CD14-positive monocyte (primary cell): Measurements from ENCODE around the gene PHOX2B. TPM values are rescaled to one million over a fixed set of nuclear protein-coding genes. Genes with fewer than 3 reads are reported as not detected.

Source experiments
- DNase-seq, 3 donors: peaks; one replicate each; pipeline ENCODE4 v3.0.0-alpha.2; 2011 to 2022
- H2AFZ ChIP-seq: 2 replicates; pipeline ENCODE4 v1.6.0; 2012; ENCODE audit warnings: mild to moderate bottlenecking, low read depth, low read length, inconsistent platforms; ENCODE audit not compliant: insufficient read depth, poor library complexity, severe bottlenecking
- H3K27ac ChIP-seq, 2 donors: 1 replicate in 1 of 2; 2 replicates in 1 of 2; pipeline ENCODE4 v1.5.1; 2012 to 2013; ENCODE audit warnings: low read length in 2 of 2, control low read depth in 1 of 2, inconsistent platforms in 1 of 2, low read depth in 1 of 2, mild to moderate bottlenecking in 1 of 2
- H3K27me3 ChIP-seq, 2 donors: one replicate each; pipeline versions ENCODE4 v1.6.0 to v1.6.1; 2011 to 2013; ENCODE audit warnings: low read length in 2 of 2; ENCODE audit not compliant: control insufficient read depth in 2 of 2, insufficient read depth in 2 of 2
- H3K36me3 ChIP-seq, 2 donors: replicated peaks in 1 of 2; 1 replicate in 1 of 2; 2 replicates in 1 of 2; pipeline versions ENCODE4 v1.5.1 to v1.6.1; 2012 to 2013; ENCODE audit warnings: low read length in 2 of 2, control low read depth in 1 of 2, inconsistent platforms in 1 of 2, mild to moderate bottlenecking in 1 of 2; ENCODE audit not compliant: insufficient read depth in 2 of 2, control insufficient read depth in 1 of 2
- H3K4me1 ChIP-seq, 2 donors: 1 replicate in 1 of 2; 2 replicates in 1 of 2; pipeline versions ENCODE4 v1.5.1 to v1.6.1; 2012 to 2013; ENCODE audit warnings: low read length in 2 of 2, control low read depth in 1 of 2, inconsistent platforms in 1 of 2, mild to moderate bottlenecking in 1 of 2, moderate library complexity in 1 of 2; ENCODE audit not compliant: insufficient read depth in 2 of 2, control insufficient read depth in 1 of 2
- H3K4me2 ChIP-seq: replicated peaks from 2 replicates; pipeline ENCODE3; 2012; ENCODE audit warnings: low read length, moderate library complexity, mild to moderate bottlenecking; ENCODE audit not compliant: poor library complexity, severe bottlenecking; ENCODE audit errors: extremely low read depth
- H3K4me3 ChIP-seq, 3 experiments: fragments of 200-600 bp in 1 of 3; sonication (generic) in 1 of 3; replicated peaks in 1 of 3; 1 replicate in 2 of 3; 2 replicates in 1 of 3; pipeline ENCODE4 v1.5.1; 2011 to 2013; ENCODE audit warnings: low read length in 3 of 3, mild to moderate bottlenecking in 3 of 3, control low read depth in 2 of 3, low read depth in 2 of 3, inconsistent platforms in 1 of 3, moderate library complexity in 1 of 3
- H3K79me2 ChIP-seq: 2 replicates; pipeline ENCODE4 v1.6.0; 2012; ENCODE audit warnings: mild to moderate bottlenecking, control low read depth, inconsistent platforms, low read length, moderate library complexity; ENCODE audit not compliant: insufficient read depth
- H3K9ac ChIP-seq: 2 replicates; pipeline ENCODE4 v1.6.0; 2017; ENCODE audit warnings: low read length, mild to moderate bottlenecking; ENCODE audit not compliant: insufficient read depth, poor library complexity, severe bottlenecking
- H3K9me3 ChIP-seq, 2 donors: replicated peaks in 1 of 2; 1 replicate in 1 of 2; 2 replicates in 1 of 2; pipeline versions ENCODE4 v1.5.1 to v1.6.1; 2012 to 2013; ENCODE audit warnings: low read length in 2 of 2, control low read depth in 1 of 2; ENCODE audit not compliant: control insufficient read depth in 1 of 2, insufficient read depth in 1 of 2
- H4K20me1 ChIP-seq: 2 replicates; pipeline ENCODE4 v1.6.0; 2012; ENCODE audit warnings: mild to moderate bottlenecking, low read length, control low read depth, moderate library complexity; ENCODE audit not compliant: insufficient read depth
- H3K27ac Mint-ChIP-seq, 7 donors: one replicate each; pipeline ENCODE4 v1.8.0; 2020; ENCODE audit warnings: mild to moderate bottlenecking in 7 of 7, mixed read lengths in 7 of 7, moderate library complexity in 6 of 7, inconsistent platforms in 2 of 7
- H3K27me3 Mint-ChIP-seq, 3 donors: one replicate each; pipeline ENCODE4 v1.8.0; 2021 to 2022; ENCODE audit warnings: low read depth in 3 of 3, mild to moderate bottlenecking in 3 of 3, mixed read lengths in 3 of 3, moderate library complexity in 3 of 3, inconsistent platforms in 1 of 3
- H3K36me3 Mint-ChIP-seq, 2 donors: one replicate each; pipeline ENCODE4 v1.8.0; 2020; ENCODE audit warnings: mixed read lengths in 2 of 2, inconsistent platforms in 1 of 2, mild to moderate bottlenecking in 1 of 2
- H3K4me1 Mint-ChIP-seq: one replicate; pipeline ENCODE4 v1.8.0; 2020; ENCODE audit warnings: mild to moderate bottlenecking, mixed read lengths
- H3K4me3 Mint-ChIP-seq, 2 donors: one replicate each; pipeline ENCODE4 v1.8.0; 2020; ENCODE audit warnings: mild to moderate bottlenecking in 2 of 2, mixed read lengths in 2 of 2, moderate library complexity in 1 of 2
- H3K9me3 Mint-ChIP-seq, 7 donors: one replicate each; pipeline ENCODE4 v1.8.0; 2020 to 2022; ENCODE audit warnings: mixed read lengths in 7 of 7, mild to moderate bottlenecking in 6 of 7, moderate library complexity in 6 of 7, inconsistent platforms in 2 of 7
- WGBS: methylation state at CpG from one replicate; pipeline ENCODE4 v1.1.5; 2013; ENCODE audit warnings: missing lambda C conversion rate; ENCODE audit not compliant: insufficient coverage; 5-methylcytosine and 5-hydroxymethylcytosine counted together
- intact Hi-C, 2 donors: fragments of 100-400 bp; cut with micrococcal nuclease; formaldehyde crosslinking; loops; one replicate each; pipeline versions ENCODE4 v1.15.0 to v1.15.1; 2023
- polyA plus RNA-seq, 3 donors: library from polyadenylated mRNA; depleted of rRNA in 1 of 3; unstranded in 2 of 3; stranded (reverse) in 1 of 3; fragments of 300-500 nt in 2 of 3; fragments of >200 nt in 1 of 3; fragmentation: Illumina TruSeq in 2 of 3; gene quantifications; 1 replicate in 2 of 3; 2 replicates in 1 of 3; pipeline ENCODE4 v1.2.3, GENCODE V29; 2012 to 2021
- TF ChIP-seq, protein P1 (sequence below): fragments of 200-600 bp; IDR thresholded peaks from one replicate; pipeline ENCODE4 v1.8.0; 2022; ENCODE audit warnings: antibody characterized with exemption, mild to moderate bottlenecking

The PHOX2B gene
- polyA plus RNA-seq, 3 donors: not detected

DNA sequence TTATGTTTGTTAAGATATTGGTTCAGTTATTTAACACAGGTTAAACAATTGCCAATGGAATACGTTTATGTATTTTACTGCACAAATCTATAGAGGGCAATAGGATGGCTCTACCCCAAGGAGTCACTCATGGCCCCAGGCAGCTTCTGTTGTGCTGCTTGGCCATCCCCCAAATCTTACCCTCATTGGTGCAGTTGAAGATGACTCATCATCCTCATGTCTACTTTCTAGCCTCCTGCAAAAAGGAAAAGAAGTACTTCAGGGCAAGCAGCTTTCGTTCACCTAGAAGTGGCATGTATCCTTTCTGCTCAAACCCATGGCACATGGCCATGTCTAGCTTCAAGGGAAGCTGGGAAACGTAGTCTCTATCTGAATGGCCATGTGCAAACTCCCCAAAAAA is 14.2 kb downstream of the PHOX2B start:
- Mint-ChIP-seq H3K4me1 (no peaks in the 10 kb centered on the region), H3K27me3 (peaks cover 3 to 29% (median 12%) of the 10 kb centered on the region in 3 donors), H3K27ac (no peak overlapping the region), H3K36me3 (no peaks in the 10 kb centered on the region), H3K4me3 (no peak overlapping the region), H3K9me3 (peaks cover 0 to 4% (median 2%) of the 10 kb centered on the region in 7 donors)
- H3K9ac ChIP-seq: no peak overlapping the region
- H3K4me1 ChIP-seq: no peaks in the 10 kb centered on the region
- H3K79me2 ChIP-seq: no peaks in the 10 kb centered on the region
- no peak for DNase-seq
- TF ChIP-seq, protein P1, sequence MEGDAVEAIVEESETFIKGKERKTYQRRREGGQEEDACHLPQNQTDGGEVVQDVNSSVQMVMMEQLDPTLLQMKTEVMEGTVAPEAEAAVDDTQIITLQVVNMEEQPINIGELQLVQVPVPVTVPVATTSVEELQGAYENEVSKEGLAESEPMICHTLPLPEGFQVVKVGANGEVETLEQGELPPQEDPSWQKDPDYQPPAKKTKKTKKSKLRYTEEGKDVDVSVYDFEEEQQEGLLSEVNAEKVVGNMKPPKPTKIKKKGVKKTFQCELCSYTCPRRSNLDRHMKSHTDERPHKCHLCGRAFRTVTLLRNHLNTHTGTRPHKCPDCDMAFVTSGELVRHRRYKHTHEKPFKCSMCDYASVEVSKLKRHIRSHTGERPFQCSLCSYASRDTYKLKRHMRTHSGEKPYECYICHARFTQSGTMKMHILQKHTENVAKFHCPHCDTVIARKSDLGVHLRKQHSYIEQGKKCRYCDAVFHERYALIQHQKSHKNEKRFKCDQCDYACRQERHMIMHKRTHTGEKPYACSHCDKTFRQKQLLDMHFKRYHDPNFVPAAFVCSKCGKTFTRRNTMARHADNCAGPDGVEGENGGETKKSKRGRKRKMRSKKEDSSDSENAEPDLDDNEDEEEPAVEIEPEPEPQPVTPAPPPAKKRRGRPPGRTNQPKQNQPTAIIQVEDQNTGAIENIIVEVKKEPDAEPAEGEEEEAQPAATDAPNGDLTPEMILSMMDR: no peak
- intact Hi-C loops: no loop called here
- WGBS: no CpG with 5 or more reads among the region's 3 CpGs
- H3K27me3 ChIP-seq: peaks cover 12 to 13% of the 10 kb centered on the region in 2 donors
- no peaks in the 10 kb centered on the region for H4K20me1 ChIP-seq
- H3K36me3 ChIP-seq: no peaks in the 10 kb centered on the region
- no peak overlapping the region for H3K4me2 ChIP-seq
- no peaks in the 10 kb centered on the region for H3K9me3 ChIP-seq
- H2AFZ ChIP-seq: no peak overlapping the region
- H3K4me3 ChIP-seq: no peak overlapping the region
- H3K27ac ChIP-seq: no peak overlapping the region

- peaks cover 0 to 7% (median 4%) of the 10 kb centered on the region in 7 donors for H3K9me3 Mint-ChIP-seq
- H2AFZ ChIP-seq: no peak overlapping the region
- WGBS: 40% methylated on average over 8 of the region's 12 CpGs
Measured at GRCh38 chr4:41731569-41732126, 16.9 kb downstream of the PHOX2B start.

More at GRCh38 chr4:41731569-41732126, 16.9 kb downstream of the PHOX2B start:
- Histone ChIP-seq H3K9ac (no peak overlapping the region), H3K27ac (no peak overlapping the region), H3K4me2 (no peak overlapping the region), H3K9me3 (no peaks in the 10 kb centered on the region), H4K20me1 (no peaks in the 10 kb centered on the region), H3K27me3 (peaks cover 12 to 16% of the 10 kb centered on the region in 2 donors), H3K4me3 (no peak overlapping the region), H3K79me2 (no peaks in the 10 kb centered on the region), H3K4me1 (no peaks in the 10 kb centered on the region), H3K36me3 (no peaks in the 10 kb centered on the region)
- H3K4me3 Mint-ChIP-seq: no peak overlapping the region
- H3K27ac Mint-ChIP-seq: no peak overlapping the region
- peaks cover 7 to 23% (median 17%) of the 10 kb centered on the region in 3 donors for H3K27me3 Mint-ChIP-seq
- intact Hi-C loops: no loop called here
- H3K36me3 Mint-ChIP-seq: no peaks in the 10 kb centered on the region
- H3K4me1 Mint-ChIP-seq: no peaks in the 10 kb centered on the region
- TF ChIP-seq, protein P1: no peak
- DNase-seq: no peak
